Smooth muscle cell of trachea (primary cell): ENCODE measurements around the gene TRPM3. TPM values are rescaled to one million over a fixed set of nuclear protein-coding genes. Genes with fewer than 3 reads are reported as not detected.

Experiments
- total RNA-seq: library from RNA; depleted of rRNA; stranded (reverse); fragments of >200 nt; gene quantifications from 2 replicates; pipeline ENCODE4 v1.2.1, GENCODE V29; 2014

The TRPM3 gene
- under 0.01 and 0.44 TPM in 2 replicates for total RNA-seq

GRCh38 chr9:71121275-71122021 is at the start of gene TRPM3:
TRPM3 (minus strand) TSS chr9:71121621; CDS start chr9:71121354, 267 bp downstream.

